Spleen (tissue), 11 donors: ENCODE data around the gene MRPS9. TPM values are rescaled to one million over a fixed set of nuclear protein-coding genes. Genes with fewer than 3 reads are reported as not detected.
A peak's percentile ranks its signal among the peaks of the same experiment; 100 is the strongest.

ENCODE experiments used
- DNase-seq: peaks from one replicate; pipeline ENCODE4 v3.0.0-alpha.2; 2020
- H3K27ac ChIP-seq, 8 donors: fragments of 200-600 bp; sonication (generic) in 7 of 8; 1 replicate in 4 of 8; 2 replicates in 4 of 8; pipeline versions ENCODE4 v1.5.0 to v1.8.0; 2016 to 2021; ENCODE audit warnings: inconsistent platforms in 4 of 8, mild to moderate bottlenecking in 4 of 8, moderate library complexity in 1 of 8
- H3K27me3 ChIP-seq, 7 donors: fragments of 200-600 bp; sonication (generic) in 6 of 7; replicated peaks in 1 of 7; 1 replicate in 4 of 7; 2 replicates in 3 of 7; pipeline versions ENCODE4 v1.5.0 to v1.8.0; 2016 to 2021; ENCODE audit warnings: inconsistent platforms in 3 of 7, mild to moderate bottlenecking in 1 of 7
- H3K36me3 ChIP-seq, 6 donors: fragments of 200-600 bp; sonication (generic) in 5 of 6; 1 replicate in 4 of 6; 2 replicates in 2 of 6; pipeline versions ENCODE4 v1.5.0 to v1.8.0; 2016 to 2021; ENCODE audit warnings: inconsistent platforms in 2 of 6
- H3K4me1 ChIP-seq, 6 donors: fragments of 200-600 bp; sonication (generic) in 5 of 6; 1 replicate in 3 of 6; 2 replicates in 3 of 6; pipeline versions ENCODE4 v1.5.0 to v1.8.0; 2016 to 2021; ENCODE audit warnings: inconsistent platforms in 3 of 6
- H3K4me3 ChIP-seq, 8 donors: fragments of 200-600 bp; sonication (generic) in 7 of 8; 1 replicate in 4 of 8; 2 replicates in 4 of 8; pipeline versions ENCODE4 v1.5.0 to v1.8.0; 2016 to 2021; ENCODE audit warnings: inconsistent platforms in 4 of 8, mild to moderate bottlenecking in 4 of 8, moderate library complexity in 2 of 8
- H3K9me3 ChIP-seq, 8 donors: fragments of 200-600 bp; sonication (generic) in 7 of 8; 1 replicate in 4 of 8; 2 replicates in 4 of 8; pipeline versions ENCODE4 v1.5.0 to v1.8.0; 2016 to 2021; ENCODE audit warnings: inconsistent platforms in 4 of 8
- CTCF ChIP-seq, 11 experiments: fragments of 200-600 bp in 7 of 11; fragments of 450-650 bp in 4 of 11; sonication (generic) in 4 of 11; IDR thresholded peaks in 8 of 11; conservative IDR thresholded peaks in 3 of 11; 1 replicate in 7 of 11; 2 replicates in 4 of 11; pipeline versions ENCODE4 v1.4.0 to v1.8.0; 2016 to 2021; ENCODE audit warnings: antibody characterized with exemption in 11 of 11, inconsistent platforms in 4 of 11, mild to moderate bottlenecking in 1 of 11
- POLR2A ChIP-seq, 3 donors: fragments of 450-650 bp; IDR thresholded peaks; one replicate each; pipeline ENCODE4 v1.5.1; 2017; ENCODE audit warnings: antibody characterized with exemption in 3 of 3, mild to moderate bottlenecking in 1 of 3
- POLR2AphosphoS5 ChIP-seq, 3 donors: sonication (generic); formaldehyde crosslinking; IDR thresholded peaks; one replicate each; pipeline ENCODE4 v1.5.1; 2017; ENCODE audit warnings: antibody characterized with exemption in 3 of 3
- WGBS, 5 donors: extraction: QIAGEN DNeasy Blood & Tissue Kit in 3 of 5; methylation state at CpG; one replicate each; pipeline versions ENCODE4 v1.1.5 to v1.1.7; 2013 to 2018; 5-methylcytosine and 5-hydroxymethylcytosine counted together
- intact Hi-C: fragments of 100-400 bp; cut with DNase I; formaldehyde crosslinking; loops from one replicate; pipeline ENCODE4 v1.15.0; 2023; ENCODE audit warnings: low total_unique reads
- polyA plus RNA-seq, 3 donors: library from polyadenylated mRNA; stranded (reverse); fragments of 200-250 nt; gene quantifications; one replicate each; pipeline ENCODE4 v1.2.1, GENCODE V29; 2013
- total RNA-seq, 7 donors: library from RNA; depleted of rRNA in 3 of 7; stranded (reverse); fragments of >200 nt in 3 of 7; fragmentation: NEBNext Ultra II Directional in 4 of 7; extraction: Animal tissue kit (Norgen Biotek cat#: 25700) in 4 of 7; gene quantifications; one replicate each; pipeline versions ENCODE4 v1.1.0 to v1.2.1, GENCODE V29; 2016 to 2021
- donor health status: healthy with polysubstance abuse.
- donor health status: DM: no; HTN: no; CAD: no; lungs with moderate emphysema.
- donor health status: DM: no; HTN: no; CAD: no.
- donor health status: Bipolar disorder and iron deficiency.
- donor health status: healthy.
- donor health status: DM: no; HTN: no; CAD: no.
- donor health status: DM: yes; HTN: yes; CAD: no.

MRPS9 gene
- total and polyA plus RNA-seq, 10 donors, result 10.4 to 28.7 (median 16.0) TPM

GRCh38 chr2:105129722-105130232 lies 91.9 kb downstream of the MRPS9 start:
- intact Hi-C loops, result no loop called here
- Histone ChIP-seq H3K4me1 (no peaks in the 10 kb centered on the region), H3K9me3 (no peaks in the 10 kb centered on the region), H3K36me3 (no peaks in the 10 kb centered on the region), H3K4me3 (no peak overlapping the region), H3K27ac (no peak overlapping the region), H3K27me3 (peaks cover 0 to 5% (median 0%) of the 10 kb centered on the region in 7 donors)
- peak; percentile 32 for DNase-seq
- 56 to 72% (median 60%) methylated on average over 5 of the region's 5 CpGs for WGBS, 5 donors
- TF ChIP-seq POLR2AphosphoS5 (IDR thresholded peaks at IDR 0.05), result no peak
- no peak for TF ChIP-seq CTCF (IDR thresholded peaks at IDR 0.05 in 8 of 11, conservative IDR thresholded peaks at IDR 0.05 in 3 of 11)
- no peak for TF ChIP-seq POLR2A (IDR thresholded peaks at IDR 0.05)

GRCh38 chr2:105130546-105130945 lies 92.7 kb downstream of the MRPS9 start:
- Histone ChIP-seq H3K9me3 (no peaks in the 10 kb centered on the region), H3K4me3 (no peak overlapping the region), H3K4me1 (no peaks in the 10 kb centered on the region), H3K36me3 (no peaks in the 10 kb centered on the region), H3K27ac (no peak overlapping the region), H3K27me3 (peaks cover 0 to 5% (median 0%) of the 10 kb centered on the region in 7 donors)
- intact Hi-C loops, result no loop called here
- no peak for TF ChIP-seq POLR2AphosphoS5 (IDR thresholded peaks at IDR 0.05)
- DNase-seq, result no peak

- DNase-seq, result no peak
- Histone ChIP-seq H3K4me1 (no peaks in the 10 kb centered on the region), H3K36me3 (no peaks in the 10 kb centered on the region), H3K9me3 (no peaks in the 10 kb centered on the region), H3K27me3 (no peaks in the 10 kb centered on the region), H3K4me3 (no peak overlapping the region), H3K27ac (no peak overlapping the region)
- 61 to 73% (median 68%) methylated on average over 3 of the region's 3 CpGs for WGBS, 5 donors
- no peak for TF ChIP-seq CTCF (IDR thresholded peaks at IDR 0.05 in 8 of 11, conservative IDR thresholded peaks at IDR 0.05 in 3 of 11)
- TF ChIP-seq POLR2A (IDR thresholded peaks at IDR 0.05), result no peak
- TF ChIP-seq POLR2AphosphoS5 (IDR thresholded peaks at IDR 0.05), result no peak
- intact Hi-C loops, result no loop called here
Observed at GRCh38 chr2:105134081-105134480, 96.2 kb downstream of the MRPS9 start.

- Histone ChIP-seq H3K4me1 (no peaks in the 10 kb centered on the region), H3K36me3 (no peaks in the 10 kb centered on the region), H3K4me3 (no peak overlapping the region), H3K27me3 (peaks cover 0 to 6% (median 0%) of the 10 kb centered on the region in 7 donors), H3K27ac (no peak overlapping the region), H3K9me3 (no peaks in the 10 kb centered on the region)
- no peak for DNase-seq
- intact Hi-C loops, result no loop called here
- no peak for TF ChIP-seq CTCF (IDR thresholded peaks at IDR 0.05 in 8 of 11, conservative IDR thresholded peaks at IDR 0.05 in 3 of 11)
- TF ChIP-seq POLR2AphosphoS5 (IDR thresholded peaks at IDR 0.05), result no peak
- TF ChIP-seq POLR2A (IDR thresholded peaks at IDR 0.05), result no peak
- 81 to 93% (median 85%) methylated on average over 6 of the region's 6 CpGs for WGBS, 5 donors
Observed at GRCh38 chr2:105135436-105135835, 97.6 kb downstream of the MRPS9 start.

- intact Hi-C loops, result no loop called here
- no peak overlapping the region for H3K4me3 ChIP-seq
- DNase-seq, result no peak
- H3K4me1 ChIP-seq, result no peaks in the 10 kb centered on the region
- TF ChIP-seq CTCF (IDR thresholded peaks at IDR 0.05 in 8 of 11, conservative IDR thresholded peaks at IDR 0.05 in 3 of 11), result no peak
- no peak for TF ChIP-seq POLR2AphosphoS5 (IDR thresholded peaks at IDR 0.05)
- no peak for TF ChIP-seq POLR2A (IDR thresholded peaks at IDR 0.05)
- no peaks in the 10 kb centered on the region for H3K9me3 ChIP-seq
- peaks cover 0 to 6% (median 0%) of the 10 kb centered on the region in 7 donors for H3K27me3 ChIP-seq
- no peaks in the 10 kb centered on the region for H3K36me3 ChIP-seq
- no peak overlapping the region for H3K27ac ChIP-seq
- WGBS, 5 donors, result 84 to 92% (median 87%) methylated on average over 4 of the region's 4 CpGs
Observed at GRCh38 chr2:105136394-105136793, 98.5 kb downstream of the MRPS9 start.
